SK-N-SH (cell line): Measurements from ENCODE around the gene LRMDA.

Source experiments
- EP300 ChIP-seq, 2 experiments: IDR thresholded peaks; 2 replicates each; pipeline versions ENCODE4 v1.4.0 to v1.6.1; 2012; ENCODE audit warnings: borderline replicate concordance in 1 of 2, low read depth in 1 of 2, low read length in 1 of 2
- FOSL2 ChIP-seq: IDR thresholded peaks from 2 replicates; pipeline ENCODE4 v1.4.0; 2012; ENCODE audit warnings: low read depth, mild to moderate bottlenecking, moderate library complexity, borderline replicate concordance
- GATA2 ChIP-seq: sonication (generic); formaldehyde crosslinking; IDR thresholded peaks from 2 replicates; pipeline ENCODE4 v1.5.0; 2020; ENCODE audit warnings: mild to moderate bottlenecking, missing genetic modification reagents
- MAX ChIP-seq: IDR thresholded peaks from 2 replicates; pipeline ENCODE4 v1.4.0; 2012; ENCODE audit warnings: low read depth
- MXI1 ChIP-seq: IDR thresholded peaks from 2 replicates; pipeline ENCODE4 v1.6.1; 2012; ENCODE audit warnings: mild to moderate bottlenecking, low read depth, low read length, improper control_type of control experiment
- NFIC ChIP-seq: IDR thresholded peaks from 2 replicates; pipeline ENCODE4 v1.4.0; 2012; ENCODE audit warnings: borderline replicate concordance
- RAD21 ChIP-seq: IDR thresholded peaks from 2 replicates; pipeline ENCODE4 v1.6.1; 2012; ENCODE audit warnings: mild to moderate bottlenecking, low read length
- RXRA ChIP-seq: IDR thresholded peaks from 2 replicates; pipeline ENCODE4 v1.4.0; 2012; ENCODE audit warnings: low read depth, mild to moderate bottlenecking, borderline replicate concordance
- SMC3 ChIP-seq: IDR thresholded peaks from 2 replicates; pipeline ENCODE4 v1.6.1; 2012; ENCODE audit warnings: low read depth, low read length, improper control_type of control experiment
- TEAD4 ChIP-seq: IDR thresholded peaks from 2 replicates; pipeline ENCODE4 v1.4.0; 2012; ENCODE audit warnings: mild to moderate bottlenecking, borderline replicate concordance; ENCODE audit not compliant: insufficient read depth
- USF2 ChIP-seq: fragments of 150-350 bp; IDR thresholded peaks from 2 replicates; pipeline ENCODE4 v1.6.1; 2017; ENCODE audit warnings: antibody characterized with exemption, low read length, low read depth, borderline replicate concordance
- ZBTB33 ChIP-seq: IDR thresholded peaks from 2 replicates; pipeline ENCODE4 v1.4.0; 2012; ENCODE audit warnings: low read depth, borderline replicate concordance
- TF ChIP-seq, protein P1 (sequence below): fragments of 200-600 bp; sonication (generic); IDR thresholded peaks from 2 replicates; pipeline ENCODE4 v1.6.1; 2017; ENCODE audit warnings: antibody characterized with exemption, mild to moderate bottlenecking, moderate library complexity
- TF ChIP-seq, protein P2 (sequence below): IDR thresholded peaks from 2 replicates; pipeline ENCODE4; 2012

GRCh38 chr10:75617485-75618155, 186.2 kb downstream of the LRMDA start:
- TF ChIP-seq, protein P1, sequence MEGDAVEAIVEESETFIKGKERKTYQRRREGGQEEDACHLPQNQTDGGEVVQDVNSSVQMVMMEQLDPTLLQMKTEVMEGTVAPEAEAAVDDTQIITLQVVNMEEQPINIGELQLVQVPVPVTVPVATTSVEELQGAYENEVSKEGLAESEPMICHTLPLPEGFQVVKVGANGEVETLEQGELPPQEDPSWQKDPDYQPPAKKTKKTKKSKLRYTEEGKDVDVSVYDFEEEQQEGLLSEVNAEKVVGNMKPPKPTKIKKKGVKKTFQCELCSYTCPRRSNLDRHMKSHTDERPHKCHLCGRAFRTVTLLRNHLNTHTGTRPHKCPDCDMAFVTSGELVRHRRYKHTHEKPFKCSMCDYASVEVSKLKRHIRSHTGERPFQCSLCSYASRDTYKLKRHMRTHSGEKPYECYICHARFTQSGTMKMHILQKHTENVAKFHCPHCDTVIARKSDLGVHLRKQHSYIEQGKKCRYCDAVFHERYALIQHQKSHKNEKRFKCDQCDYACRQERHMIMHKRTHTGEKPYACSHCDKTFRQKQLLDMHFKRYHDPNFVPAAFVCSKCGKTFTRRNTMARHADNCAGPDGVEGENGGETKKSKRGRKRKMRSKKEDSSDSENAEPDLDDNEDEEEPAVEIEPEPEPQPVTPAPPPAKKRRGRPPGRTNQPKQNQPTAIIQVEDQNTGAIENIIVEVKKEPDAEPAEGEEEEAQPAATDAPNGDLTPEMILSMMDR = no peak
- TF ChIP-seq MAX (no peak), MXI1 (no peak), GATA2 (CRISPR knock-in tag) (no peak), RAD21 (no peak), SMC3 (no peak), TEAD4 (no peak), USF2 (no peak), ZBTB33 (no peak), FOSL2 (no peak), RXRA (no peak), NFIC (no peak), EP300 (IDR thresholded peaks at IDR 0.05; ENCODE audit: borderline replicate concordance in 1 of 2, low read depth in 1 of 2, low read length in 1 of 2) (no peak)
- TF ChIP-seq, protein P2, sequence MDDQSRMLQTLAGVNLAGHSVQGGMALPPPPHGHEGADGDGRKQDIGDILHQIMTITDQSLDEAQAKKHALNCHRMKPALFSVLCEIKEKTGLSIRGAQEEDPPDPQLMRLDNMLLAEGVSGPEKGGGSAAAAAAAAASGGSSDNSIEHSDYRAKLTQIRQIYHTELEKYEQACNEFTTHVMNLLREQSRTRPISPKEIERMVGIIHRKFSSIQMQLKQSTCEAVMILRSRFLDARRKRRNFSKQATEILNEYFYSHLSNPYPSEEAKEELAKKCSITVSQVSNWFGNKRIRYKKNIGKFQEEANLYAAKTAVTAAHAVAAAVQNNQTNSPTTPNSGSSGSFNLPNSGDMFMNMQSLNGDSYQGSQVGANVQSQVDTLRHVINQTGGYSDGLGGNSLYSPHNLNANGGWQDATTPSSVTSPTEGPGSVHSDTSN = no peak
